GM21515 (cell line): ENCODE results near the gene CDK3.
A peak's percentile ranks its signal among the peaks of the same experiment; 100 is the strongest.

ENCODE experiments used
- ATAC-seq: cut with Tn5 transposase; IDR thresholded peaks from one replicate; pipeline ENCODE4 v1.9.1; 2021; ENCODE audit not compliant: unreplicated experiment

CDK3 gene

GRCh38 chr17:76013377-76013932, 12.8 kb downstream of the CDK3 start:
- ATAC-seq, result no peak

- ATAC-seq, result peak; percentile 83
Observed at GRCh38 chr17:76014100-76014924, 13.7 kb downstream of the CDK3 start.

GRCh38 chr17:76014925-76015261, 14.2 kb downstream of the CDK3 start:
- no peak for ATAC-seq

GRCh38 chr17:76017481-76018339, 17.1 kb downstream of the CDK3 start:
- ATAC-seq, result no peak

GRCh38 chr17:76018340-76018680, 17.7 kb downstream of the CDK3 start:
- no peak for ATAC-seq

- ATAC-seq, result no peak
Observed at GRCh38 chr17:76018801-76019200, 18.1 kb downstream of the CDK3 start.

GRCh38 chr17:76019833-76020467, 19.3 kb downstream of the CDK3 start:
- no peak for ATAC-seq

GRCh38 chr17:76022285-76022684, 21.6 kb downstream of the CDK3 start:
- no peak for ATAC-seq

GRCh38 chr17:76022973-76023899, 22.6 kb downstream of the CDK3 start:
- ATAC-seq, result no peak

- no peak for ATAC-seq
Observed at GRCh38 chr17:76023900-76024237, 23.2 kb downstream of the CDK3 start.

- ATAC-seq, result no peak
Observed at GRCh38 chr17:76024353-76024752, 23.7 kb downstream of the CDK3 start.

- ATAC-seq, result no peak
Observed at GRCh38 chr17:76025294-76025693, 24.6 kb downstream of the CDK3 start.

GRCh38 chr17:76026714-76027158, 26.1 kb downstream of the CDK3 start:
- no peak for ATAC-seq

GRCh38 chr17:76027159-76027839, 26.6 kb downstream of the CDK3 start, which contains the start of gene EVPL:
EVPL (minus strand) TSS chr17:76027306; CDS start chr17:76027198, 108 bp downstream.
- ATAC-seq, result no peak

GRCh38 chr17:76032073-76032779, 31.6 kb downstream of the CDK3 start:
- no peak for ATAC-seq

GRCh38 chr17:76032780-76033108, 32.1 kb downstream of the CDK3 start:
- ATAC-seq, result no peak

- no peak for ATAC-seq
Observed at GRCh38 chr17:76033139-76033538, 32.5 kb downstream of the CDK3 start.

GRCh38 chr17:76034428-76035350, 34.0 kb downstream of the CDK3 start:
- ATAC-seq, result no peak
